Heart left ventricle (tissue), 16 donors: ENCODE data around the gene IGF2. TPM values are rescaled to one million over a fixed set of nuclear protein-coding genes. Genes with fewer than 3 reads are reported as not detected.

Source experiments
- ATAC-seq, 4 donors: fragments of 200-7000 bp; cut with Tn5 transposase; one replicate each; pipeline ENCODE4 v1.9.1; 2020 to 2022; ENCODE audit warnings: moderate library complexity in 4 of 4, mild to moderate bottlenecking in 3 of 4, moderate number of reproducible peaks in 1 of 4
- DNase-seq, 5 donors: peaks; one replicate each; pipeline ENCODE4 v3.0.0-alpha.2; 2020
- H3K27ac ChIP-seq, 12 donors: fragments of 200-600 bp; sonication (generic) in 4 of 12; one replicate each; pipeline versions ENCODE4 v1.5.0 to v1.8.0; 2016 to 2022; ENCODE audit warnings: mild to moderate bottlenecking in 2 of 12
- H3K27me3 ChIP-seq, 9 donors: fragments of 200-600 bp; sonication (generic) in 2 of 9; one replicate each; pipeline versions ENCODE4 v1.5.1 to v1.8.0; 2016 to 2022; ENCODE audit warnings: mild to moderate bottlenecking in 3 of 9
- H3K36me3 ChIP-seq, 9 donors: fragments of 200-600 bp; sonication (generic) in 2 of 9; one replicate each; pipeline versions ENCODE4 v1.5.0 to v1.8.0; 2018 to 2022; ENCODE audit warnings: mild to moderate bottlenecking in 2 of 9
- H3K4me1 ChIP-seq, 12 donors: fragments of 200-600 bp; sonication (generic) in 4 of 12; one replicate each; pipeline versions ENCODE4 v1.5.0 to v1.8.0; 2016 to 2022; ENCODE audit warnings: mild to moderate bottlenecking in 3 of 12
- H3K4me3 ChIP-seq, 12 donors: fragments of 200-600 bp; sonication (generic) in 4 of 12; one replicate each; pipeline versions ENCODE4 v1.5.0 to v1.8.0; 2017 to 2022; ENCODE audit warnings: mild to moderate bottlenecking in 9 of 12, moderate library complexity in 4 of 12
- H3K9me3 ChIP-seq, 12 donors: fragments of 200-600 bp; sonication (generic) in 4 of 12; one replicate each; pipeline versions ENCODE4 v1.5.0 to v1.8.0; 2016 to 2022; ENCODE audit warnings: mild to moderate bottlenecking in 1 of 12
- CTCF ChIP-seq, 12 donors: fragments of 200-600 bp; sonication (generic) in 4 of 12; IDR thresholded peaks; one replicate each; pipeline versions ENCODE4 v1.5.0 to v1.8.0; 2018 to 2022; ENCODE audit warnings: antibody characterized with exemption in 12 of 12, mild to moderate bottlenecking in 5 of 12
- POLR2A ChIP-seq, 2 donors: fragments of 450-650 bp; IDR thresholded peaks; one replicate each; pipeline ENCODE4 v1.6.1; 2017; ENCODE audit warnings: antibody characterized with exemption in 2 of 2, mild to moderate bottlenecking in 2 of 2, moderate library complexity in 2 of 2
- WGBS, 4 donors: extraction: QIAGEN DNeasy Blood & Tissue Kit in 2 of 4; methylation state at CpG; one replicate each; pipeline versions ENCODE4 v1.1.5 to v1.1.7; 2013 to 2018; 5-methylcytosine and 5-hydroxymethylcytosine counted together
- intact Hi-C, 10 donors: fragments of 100-400 bp; cut with DNase I; formaldehyde crosslinking; loops; one replicate each; pipeline versions ENCODE4 v1.11.1 to v1.14.2; 2022
- polyA plus RNA-seq, 2 donors: library from polyadenylated mRNA; stranded (reverse); fragments of 200-250 nt; gene quantifications; one replicate each; pipeline ENCODE4 v1.2.3, GENCODE V29; 2013
- total RNA-seq, 9 donors: library from RNA; depleted of rRNA in 2 of 9; stranded (reverse); fragments of >200 nt in 2 of 9; fragmentation: NEBNext Ultra II Directional in 3 of 9; extraction: Animal tissue kit (Norgen Biotek cat#: 25700) in 3 of 9; gene quantifications; one replicate each; pipeline versions ENCODE4 v1.1.0 to v1.2.4, GENCODE V29; 2016 to 2023
- donor health status: ischemic (EF 13 %, LVEDD 7.1; RV severe dilation, severe dysfunction).
- donor health status: healthy with polysubstance abuse.
- donor health status: DM: no; HTN: yes; CAD: no.
- donor health status: DM: no; HTN: no; CAD: no.
- donor health status: ischemic (EF 25% LVEDD 6.9; RV normal size, moderate dysfunction).
- donor health status: ischemic (EF 25% LVEDD 5.7; RV mildly dilated, moderate dysfunction).
- donor health status: healthy.
- donor health status: DM: yes; HTN: yes; CAD: no.
- donor health status: ischemic (EF 35%, LVEDD 5.7; RV mildly dilated, moderate dysfunction).
- donor health status: nonischemic (EF 11% LVEDD 7.7; RV severe dilation, severe dysfunction).
- donor health status: DM: yes; HTN: yes; CAD: no.
- donor health status: PGD.
- donor health status: ischemic (EF 29% LVEDD 5.4; RV normal size, mild dysfunction).
- donor health status: nonischemic (EF 23%, LVEDD 6.1; RV moderate dilation, normal function).

The IGF2 gene
- total and polyA plus RNA-seq, 11 donors, result 48.9 to 175 (median 99.3) TPM

DNA sequence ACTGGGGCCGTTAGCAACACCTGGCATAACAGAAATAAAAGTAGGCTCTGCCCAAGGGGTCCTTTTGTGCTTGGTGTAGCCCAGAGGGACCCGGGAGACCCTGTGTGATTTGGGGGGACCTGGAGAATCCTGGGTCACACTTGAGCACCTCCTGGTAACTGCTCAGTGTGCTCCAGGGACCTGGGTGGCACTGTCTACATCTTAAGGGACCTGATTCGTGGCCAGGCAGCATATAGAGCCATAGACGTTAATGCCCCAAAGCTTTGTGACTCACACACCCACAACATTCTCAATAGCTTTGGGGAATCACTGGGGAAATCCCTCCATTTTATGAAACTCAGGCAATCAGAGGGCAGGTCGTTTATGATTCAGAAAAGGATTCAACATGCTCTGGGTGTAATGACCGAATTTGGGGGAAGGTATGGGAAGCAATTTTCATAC is 3.6 kb upstream of the IGF2 start:
- ATAC-seq, result no peak

GRCh38 chr11:2142300-2142759 is 3.1 kb upstream of the IGF2 start:
- intact Hi-C loops, result loop anchor here in 2 of 10 donors (10.0 kb wide), 1 partner anchor 258 kb away; no protein-coding TSS in a partner anchor
- TF ChIP-seq CTCF (IDR thresholded peaks at IDR 0.05) (no peak), POLR2A (IDR thresholded peaks at IDR 0.05) (no peak)
- peaks cover 53 to 95% (median 84%) of the 10 kb centered on the region in 9 donors for H3K27me3 ChIP-seq

More for the DNA sequence above, 3.6 kb upstream of the IGF2 start:
- intact Hi-C loops, result loop anchor here in 2 of 10 donors (10.0 kb wide), 1 partner anchor 258 kb away; no protein-coding TSS in a partner anchor
- no peak for DNase-seq
- Histone ChIP-seq H3K4me1 (peaks cover 0 to 45% (median 9%) of the 10 kb centered on the region in 12 donors), H3K4me3 (no peak overlapping the region), H3K27me3 (peaks cover 54 to 95% (median 84%) of the 10 kb centered on the region in 9 donors), H3K9me3 (no peaks in the 10 kb centered on the region), H3K27ac (no peak overlapping the region), H3K36me3 (no peaks in the 10 kb centered on the region)
- TF ChIP-seq CTCF (IDR thresholded peaks at IDR 0.05) (no peak), POLR2A (IDR thresholded peaks at IDR 0.05) (no peak)
- whole genome bisulfite sequencing, 4 donors, result 14 to 25% (median 21%) methylated on average over 6 of the region's 6 CpGs

GRCh38 chr11:2140411-2141400 is 1.5 kb upstream of the IGF2 start:
- Histone ChIP-seq H3K27me3 (peaks cover 47 to 92% (median 75%) of the 10 kb centered on the region in 9 donors), H3K27ac (peak overlapping the region in 1 of 12 donors; percentile 23), H3K4me1 (peaks cover 0 to 56% (median 12%) of the 10 kb centered on the region in 12 donors), H3K36me3 (no peaks in the 10 kb centered on the region), H3K9me3 (no peaks in the 10 kb centered on the region), H3K4me3 (peak overlapping the region in 7 of 12 donors; percentile 14 to 56 (median 34))
- TF ChIP-seq POLR2A (IDR thresholded peaks at IDR 0.05) (no peak), CTCF (IDR thresholded peaks at IDR 0.05) (peak in 3 of 12 donors; percentile 3 to 6 (median 6))
- WGBS, 4 donors, result 8 to 18% (median 14%) methylated on average over 51 to 102 of the region's 102 CpGs
- DNase-seq (peak in 3 of 5 donors; percentile 15 to 62 (median 25)), ATAC-seq (no peak)
- intact Hi-C loops, result loop anchor here in 2 of 10 donors (10.0 kb wide), 1 partner anchor 256 kb away; no protein-coding TSS in a partner anchor

More at GRCh38 chr11:2142300-2142759, 3.1 kb upstream of the IGF2 start:
- ATAC-seq, result no peak
- Histone ChIP-seq H3K27ac (no peak overlapping the region), H3K36me3 (no peaks in the 10 kb centered on the region), H3K4me3 (no peak overlapping the region), H3K4me1 (peaks cover 0 to 50% (median 11%) of the 10 kb centered on the region in 12 donors), H3K9me3 (no peaks in the 10 kb centered on the region)
- peak in 1 of 5 donors; percentile 4 for DNase-seq
- whole genome bisulfite sequencing, 4 donors, result 22 to 40% (median 28%) methylated on average over 5 of the region's 5 CpGs
